OCI-LY3 (cell line): ENCODE data around the gene CRPPA.

ENCODE experiments used
- H2AFZ ChIP-seq: fragments of 200-600, 300-600 bp; shearing (Covaris generic); 2 replicates; pipeline ENCODE4 v1.6.0; 2014; ENCODE audit warnings: antibody characterized with exemption, low read depth, low read length
- H3K27ac ChIP-seq: fragments of 200-600, 300-600 bp; sonication (generic); 2 replicates; pipeline ENCODE4 v1.5.1; 2014; ENCODE audit warnings: mild to moderate bottlenecking, low read length, moderate library complexity, mixed read lengths
- H3K27me3 ChIP-seq: fragments of 200-600, 300-600 bp; sonication (generic); 2 replicates; pipeline ENCODE4 v1.6.1; 2014; ENCODE audit warnings: low read depth, low read length, mixed read lengths
- H3K36me3 ChIP-seq: fragments of 200-600, 300-600 bp; sonication (generic); replicated peaks from 2 replicates; pipeline ENCODE3; 2014; ENCODE audit warnings: low read depth, low read length, mixed read lengths
- H3K4me1 ChIP-seq: fragments of 300-600, 200-600 bp; sonication (generic); 2 replicates; pipeline ENCODE4 v1.6.1; 2014; ENCODE audit warnings: low read length, mixed read lengths
- H3K4me2 ChIP-seq: fragments of 200-600, 300-600 bp; sonication (generic); 2 replicates; pipeline ENCODE4 v1.6.1; 2014; ENCODE audit warnings: low read length, mixed read lengths
- H3K4me3 ChIP-seq: fragments of 300-600, 200-600 bp; sonication (generic); 2 replicates; pipeline ENCODE4 v1.5.1; 2014; ENCODE audit warnings: antibody characterized with exemption, mild to moderate bottlenecking, low read length, moderate library complexity
- H3K79me2 ChIP-seq: fragments of 300-600, 200-600 bp; shearing (Covaris generic); 2 replicates; pipeline ENCODE4 v1.6.1; 2014; ENCODE audit warnings: mild to moderate bottlenecking, low read length, mixed read lengths
- H3K9ac ChIP-seq: fragments of 300-600, 200-600 bp; shearing (Covaris generic); 2 replicates; pipeline ENCODE4 v1.6.0; 2014; ENCODE audit warnings: mild to moderate bottlenecking, low read length, moderate library complexity
- H3K9me3 ChIP-seq: fragments of 200-600, 300-600 bp; shearing (Covaris generic); 2 replicates; pipeline ENCODE4 v1.6.1; 2014; ENCODE audit warnings: low read length, mixed read lengths; ENCODE audit not compliant: insufficient read depth
- H4K20me1 ChIP-seq: fragments of 200-600, 300-600 bp; sonication (generic); 2 replicates; pipeline ENCODE4 v1.6.1; 2016; ENCODE audit warnings: low read length, mixed read lengths; ENCODE audit not compliant: insufficient read depth
- CTCF ChIP-seq: fragments of 200-600, 300-600 bp; sonication (generic); IDR thresholded peaks from 2 replicates; pipeline ENCODE4 v1.5.1; 2014; ENCODE audit warnings: antibody characterized with exemption, low read length, low read depth
- EZH2phosphoT487 ChIP-seq: fragments of 200-600 bp; shearing (Covaris generic); IDR thresholded peaks from 2 replicates; pipeline ENCODE4 v1.6.1; 2018; ENCODE audit warnings: antibody characterized with exemption, mixed run types, low read depth

CRPPA gene

GRCh38 chr7:16416289-16417282 is 4.8 kb downstream of the CRPPA start:
- H3K27ac ChIP-seq, result no peak overlapping the region
- no peaks in the 10 kb centered on the region for H4K20me1 ChIP-seq
- H3K79me2 ChIP-seq, result no peaks in the 10 kb centered on the region
- H3K4me2 ChIP-seq, result no peak overlapping the region
- TF ChIP-seq CTCF (no peak), EZH2phosphoT487 (no peak)
- H3K27me3 ChIP-seq, result no peaks in the 10 kb centered on the region
- no peak overlapping the region for H3K4me3 ChIP-seq
- H3K4me1 ChIP-seq, result peaks cover 6% of the 10 kb centered on the region
- no peak overlapping the region for H3K9ac ChIP-seq
- peaks cover 4% of the 10 kb centered on the region for H3K36me3 ChIP-seq
- H2AFZ ChIP-seq, result no peak overlapping the region
- H3K9me3 ChIP-seq, result no peaks in the 10 kb centered on the region

- H3K36me3 ChIP-seq, result no peaks in the 10 kb centered on the region
- H3K4me3 ChIP-seq, result no peak overlapping the region
- no peaks in the 10 kb centered on the region for H3K27me3 ChIP-seq
- TF ChIP-seq EZH2phosphoT487 (no peak), CTCF (no peak)
- H3K27ac ChIP-seq, result no peak overlapping the region
- H3K9me3 ChIP-seq, result no peaks in the 10 kb centered on the region
- H3K4me2 ChIP-seq, result no peak overlapping the region
- H4K20me1 ChIP-seq, result no peaks in the 10 kb centered on the region
- H3K79me2 ChIP-seq, result no peaks in the 10 kb centered on the region
- no peaks in the 10 kb centered on the region for H3K4me1 ChIP-seq
- H2AFZ ChIP-seq, result no peak overlapping the region
- H3K9ac ChIP-seq, result no peak overlapping the region
These were observed 8.8 kb downstream of the CRPPA start for GRCh38 chr7:16412274-16413254.

- TF ChIP-seq EZH2phosphoT487, result no peak
- TF ChIP-seq CTCF, result no peak
- no peaks in the 10 kb centered on the region for H3K27me3 ChIP-seq
- no peaks in the 10 kb centered on the region for H3K36me3 ChIP-seq
- H2AFZ ChIP-seq, result no peak overlapping the region
- H3K4me3 ChIP-seq, result no peak overlapping the region
- no peaks in the 10 kb centered on the region for H3K9me3 ChIP-seq
- H4K20me1 ChIP-seq, result no peaks in the 10 kb centered on the region
- H3K4me1 ChIP-seq, result no peaks in the 10 kb centered on the region
- no peak overlapping the region for H3K27ac ChIP-seq
- H3K9ac ChIP-seq, result no peak overlapping the region
- no peak overlapping the region for H3K4me2 ChIP-seq
- no peaks in the 10 kb centered on the region for H3K79me2 ChIP-seq
These were observed 9.9 kb downstream of the CRPPA start for GRCh38 chr7:16411391-16411790.

GRCh38 chr7:16409777-16410176 is 11.6 kb downstream of the CRPPA start:
- Histone ChIP-seq H3K4me2 (no peak overlapping the region), H4K20me1 (no peaks in the 10 kb centered on the region), H3K27me3 (no peaks in the 10 kb centered on the region), H3K79me2 (no peaks in the 10 kb centered on the region), H3K27ac (no peak overlapping the region), H3K9me3 (no peaks in the 10 kb centered on the region), H3K9ac (no peak overlapping the region), H3K4me1 (no peaks in the 10 kb centered on the region), H3K4me3 (no peak overlapping the region), H3K36me3 (no peaks in the 10 kb centered on the region), H2AFZ (no peak overlapping the region)
- TF ChIP-seq EZH2phosphoT487 (no peak), CTCF (no peak)
